NCI-H1048 (cell line): ENCODE data around the gene PLXNA2.
A peak's percentile ranks its signal among the peaks of the same experiment; 100 is the strongest.

Experiments
- DNase-seq: peaks from one replicate; lab custom pipeline; 2025; lab: John Stamatoyannopoulos, UW

The PLXNA2 gene

GRCh38 chr1:208243967-208244916 is at the start of gene PLXNA2:
Gene PLXNA2, minus strand, starts transcription at chr1:208244384. Its CDS starts 26,462 bp downstream, at chr1:208217922.
- DNase-seq = peak; percentile 69

DNA sequence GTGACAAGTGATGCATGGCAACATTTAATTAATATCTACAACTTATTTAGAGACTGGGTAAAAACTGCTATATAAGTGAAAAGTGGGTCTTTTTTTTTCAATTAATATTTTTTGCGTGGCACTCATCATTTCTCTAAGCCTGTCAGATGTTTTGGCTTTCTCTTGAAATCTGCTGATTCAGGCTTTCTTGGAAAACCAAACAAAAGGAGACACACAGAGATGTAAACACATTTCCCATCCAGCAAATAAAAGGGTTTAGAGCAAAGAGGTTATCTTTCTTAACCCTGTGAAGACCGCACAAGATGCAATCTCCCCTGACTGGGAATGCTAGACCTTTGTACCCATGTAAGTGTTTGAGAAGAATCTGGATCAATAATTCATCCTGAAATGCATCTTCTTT is 48.7 kb upstream of the PLXNA2 start:
- DNase-seq = no peak

- DNase-seq = no peak
Measured at GRCh38 chr1:208291923-208292711, 47.9 kb upstream of the PLXNA2 start.

GRCh38 chr1:208291129-208291528 is 46.9 kb upstream of the PLXNA2 start:
- DNase-seq = no peak

- no peak for DNase-seq
Measured at GRCh38 chr1:208289716-208290115, 45.5 kb upstream of the PLXNA2 start.

GRCh38 chr1:208288495-208288894 is 44.3 kb upstream of the PLXNA2 start:
- DNase-seq = no peak

- no peak for DNase-seq
Measured at GRCh38 chr1:208280681-208281450, 36.7 kb upstream of the PLXNA2 start.

DNA sequence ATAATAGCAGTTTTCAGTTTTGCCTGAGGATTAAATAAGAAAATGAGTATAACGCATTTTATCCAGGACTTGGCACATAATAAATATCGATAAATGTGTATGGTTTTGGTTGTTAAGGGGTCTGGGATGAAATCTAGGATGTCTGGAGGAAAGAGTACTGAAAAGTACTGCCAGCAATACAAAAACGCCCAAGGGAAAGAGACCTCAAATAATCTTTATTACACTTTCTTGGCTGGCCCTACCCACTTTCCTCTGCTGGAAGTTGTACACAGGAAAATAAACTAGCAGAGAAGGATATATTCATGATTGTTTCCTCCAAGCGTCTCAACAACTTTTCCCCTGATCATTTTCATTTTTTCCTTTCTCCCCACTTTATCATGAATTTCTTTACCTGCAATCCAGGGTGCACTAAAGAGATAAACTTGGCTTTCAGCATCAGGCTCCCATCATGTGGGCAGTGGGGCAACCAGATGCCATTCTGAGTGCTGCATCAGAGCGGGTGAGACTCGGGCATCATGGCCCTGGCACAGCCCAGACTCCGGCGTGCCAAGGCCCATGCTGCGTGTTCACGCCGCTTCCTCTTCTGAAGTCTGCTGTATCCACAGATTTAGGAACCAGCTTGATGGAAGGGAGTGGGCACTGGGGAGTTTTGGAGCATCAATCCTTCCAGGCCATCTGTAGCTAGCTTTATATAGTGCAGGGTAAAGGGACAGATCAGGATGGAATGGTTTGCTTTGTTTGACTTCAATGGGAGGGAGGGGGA is 35.8 kb upstream of the PLXNA2 start:
- DNase-seq = no peak

DNA sequence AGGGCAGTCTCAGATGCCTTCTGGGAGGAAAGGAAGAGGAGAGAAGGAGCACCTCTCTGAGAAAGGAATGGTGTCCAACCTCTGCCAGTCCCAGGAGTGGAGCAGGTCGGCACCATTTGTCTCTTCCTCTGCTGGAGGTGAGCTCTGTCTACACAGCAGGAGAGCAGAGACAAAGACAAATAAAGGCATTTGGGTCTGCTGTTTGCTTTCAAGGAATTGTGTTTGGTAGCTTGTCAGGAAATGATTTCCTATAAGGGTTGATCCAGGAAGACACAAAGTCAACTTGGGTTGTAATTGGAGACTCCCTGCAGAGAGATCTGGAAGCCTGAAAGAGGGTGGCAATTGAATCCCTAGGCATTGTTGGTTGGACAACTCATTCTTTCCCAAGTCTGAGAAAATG is 34.5 kb upstream of the PLXNA2 start:
- DNase-seq = no peak

GRCh38 chr1:208276757-208277435 is 32.7 kb upstream of the PLXNA2 start:
- DNase-seq = no peak

GRCh38 chr1:208275083-208275482 is 30.9 kb upstream of the PLXNA2 start:
- no peak for DNase-seq

GRCh38 chr1:208273386-208274017 is 29.3 kb upstream of the PLXNA2 start:
- no peak for DNase-seq

- no peak for DNase-seq
Measured at GRCh38 chr1:208272713-208273112, 28.5 kb upstream of the PLXNA2 start.

GRCh38 chr1:208272311-208272710 is 28.1 kb upstream of the PLXNA2 start:
- peak; percentile 31 for DNase-seq

DNA sequence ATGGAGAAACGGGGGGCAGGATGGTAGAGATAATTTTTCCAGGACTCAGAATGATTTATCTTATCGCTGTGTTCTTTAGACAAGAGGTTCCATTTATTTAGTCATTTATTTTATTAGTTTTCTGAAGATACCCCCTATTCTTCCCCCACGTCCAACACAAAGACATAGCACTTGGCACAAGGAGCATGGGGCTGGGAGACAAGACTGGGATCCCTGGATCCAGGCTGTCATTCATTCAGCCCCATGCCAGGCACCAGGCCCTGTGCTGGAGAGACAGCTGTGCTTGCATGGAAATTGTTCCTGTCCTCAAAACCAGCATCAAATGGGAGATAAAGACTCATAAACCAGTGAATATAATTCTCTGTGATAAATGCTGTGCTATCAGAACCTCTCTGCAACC is 27.1 kb upstream of the PLXNA2 start:
- DNase-seq = no peak

GRCh38 chr1:208270651-208271141 is 26.5 kb upstream of the PLXNA2 start:
- DNase-seq = no peak

- no peak for DNase-seq
Measured at GRCh38 chr1:208269338-208269666, 25.1 kb upstream of the PLXNA2 start.

- DNase-seq = no peak
Measured at GRCh38 chr1:208268541-208269337, 24.6 kb upstream of the PLXNA2 start.

- DNase-seq = no peak
Measured at GRCh38 chr1:208265525-208265924, 21.3 kb upstream of the PLXNA2 start.

DNA sequence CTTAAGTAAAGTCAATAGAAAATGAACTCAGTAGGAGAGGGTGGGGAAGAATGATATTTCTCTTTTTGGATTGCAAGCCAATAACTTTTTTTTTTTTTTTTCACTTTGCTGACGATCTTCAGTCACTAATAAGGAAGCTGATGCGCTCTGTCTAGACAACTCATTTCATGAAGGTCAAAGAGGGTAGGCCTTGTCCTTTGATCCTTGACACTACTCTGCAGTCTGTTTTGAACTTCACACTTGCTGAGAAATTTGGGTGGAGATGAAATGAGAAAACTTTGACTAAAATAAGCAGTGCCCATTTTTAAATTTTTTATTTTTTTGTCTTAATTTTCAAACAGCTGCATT is 20.9 kb upstream of the PLXNA2 start:
- no peak for DNase-seq
